DND-41 (cell line): ENCODE measurements around the gene ATG101.

Experiments used
- ATAC-seq: fragments of 200-7000 bp; cut with Tn5 transposase; 3 replicates; pipeline ENCODE4 v1.9.1; 2021; ENCODE audit warnings: low read depth; ENCODE audit not compliant: insufficient read depth
- DNase-seq: peaks from one replicate; pipeline ENCODE4 v3.0.0-alpha.2; 2020
- H2AFZ ChIP-seq: 2 replicates; pipeline ENCODE4 v1.6.0; 2012; ENCODE audit warnings: low read depth, low read length
- H3K27ac ChIP-seq: 2 replicates; pipeline ENCODE4 v1.5.1; 2012; ENCODE audit warnings: low read length, inconsistent platforms
- H3K27me3 ChIP-seq: fragments of 200-600 bp; sonication (generic); 2 replicates; pipeline ENCODE4 v1.6.0; 2012; ENCODE audit warnings: low read length, mild to moderate bottlenecking, inconsistent platforms; ENCODE audit not compliant: insufficient read depth, poor library complexity
- H3K36me3 ChIP-seq: 2 replicates; pipeline ENCODE4 v1.5.1; 2012; ENCODE audit warnings: low read length, inconsistent platforms; ENCODE audit not compliant: insufficient read depth
- H3K4me1 ChIP-seq: 2 replicates; pipeline ENCODE4 v1.5.1; 2012; ENCODE audit warnings: mild to moderate bottlenecking, low read length; ENCODE audit not compliant: insufficient read depth
- H3K4me2 ChIP-seq: 2 replicates; pipeline ENCODE4 v1.6.0; 2012; ENCODE audit warnings: mild to moderate bottlenecking, moderate library complexity, low read length, inconsistent platforms; ENCODE audit not compliant: insufficient read depth
- H3K4me3 ChIP-seq, 2 experiments: fragments of 200-600 bp in 1 of 2; shearing (Covaris generic) in 1 of 2; 2 replicates each; pipeline ENCODE4 v1.5.1; 2012 to 2016; ENCODE audit warnings: inconsistent platforms in 2 of 2, low read length in 2 of 2, mild to moderate bottlenecking in 2 of 2, low read depth in 1 of 2, moderate library complexity in 1 of 2
- H3K79me2 ChIP-seq: 2 replicates; pipeline ENCODE4 v1.6.0; 2012; ENCODE audit warnings: low read length, inconsistent platforms; ENCODE audit not compliant: insufficient read depth
- H3K9ac ChIP-seq: 2 replicates; pipeline ENCODE4 v1.6.0; 2012; ENCODE audit warnings: low read depth, mild to moderate bottlenecking, inconsistent platforms, low read length, moderate library complexity
- H3K9me3 ChIP-seq: 2 replicates; pipeline ENCODE4 v1.5.1; 2012; ENCODE audit warnings: low read length, moderate library complexity, mild to moderate bottlenecking, inconsistent platforms; ENCODE audit not compliant: insufficient read depth, severe bottlenecking
- H4K20me1 ChIP-seq: 2 replicates; pipeline ENCODE4 v1.6.0; 2012; ENCODE audit warnings: low read length; ENCODE audit not compliant: insufficient read depth
- CTCF ChIP-seq: IDR thresholded peaks from 2 replicates; pipeline ENCODE4 v1.5.1; 2012; ENCODE audit warnings: borderline replicate concordance, low read length, moderate library complexity, mild to moderate bottlenecking; ENCODE audit not compliant: poor library complexity, severe bottlenecking; ENCODE audit errors: extremely low read depth
- EZH2 ChIP-seq: IDR thresholded peaks from 3 replicates; pipeline ENCODE4 v1.6.1; 2012; ENCODE audit warnings: borderline replicate concordance, low read depth, mild to moderate bottlenecking, moderate library complexity, low read length, inconsistent platforms; ENCODE audit not compliant: severe bottlenecking

The ATG101 gene

GRCh38 chr12:52122540-52122871, 52.7 kb downstream of the ATG101 start:
- Histone ChIP-seq H3K36me3 (no peaks in the 10 kb centered on the region), H2AFZ (no peak overlapping the region), H3K9me3 (no peaks in the 10 kb centered on the region), H3K27ac (no peak overlapping the region), H3K79me2 (no peaks in the 10 kb centered on the region), H3K4me3 (no peak overlapping the region), H3K27me3 (peaks cover 3% of the 10 kb centered on the region), H3K9ac (no peak overlapping the region), H4K20me1 (no peaks in the 10 kb centered on the region), H3K4me2 (no peak overlapping the region), H3K4me1 (no peaks in the 10 kb centered on the region)
- TF ChIP-seq CTCF (no peak), EZH2 (no peak)
- no peak for ATAC-seq
- DNase-seq = no peak

- ATAC-seq (no peak), DNase-seq (no peak)
- no peaks in the 10 kb centered on the region for H3K27me3 ChIP-seq
- no peaks in the 10 kb centered on the region for H4K20me1 ChIP-seq
- H3K4me2 ChIP-seq = no peak overlapping the region
- H3K27ac ChIP-seq = no peak overlapping the region
- H3K4me3 ChIP-seq = no peak overlapping the region
- H3K79me2 ChIP-seq = no peaks in the 10 kb centered on the region
- no peaks in the 10 kb centered on the region for H3K4me1 ChIP-seq
- no peaks in the 10 kb centered on the region for H3K36me3 ChIP-seq
- no peak overlapping the region for H2AFZ ChIP-seq
- H3K9me3 ChIP-seq = no peaks in the 10 kb centered on the region
- no peak overlapping the region for H3K9ac ChIP-seq
- TF ChIP-seq CTCF = no peak
- no peak for TF ChIP-seq EZH2
Observed at GRCh38 chr12:52122904-52123303, 53.1 kb downstream of the ATG101 start.

- no peak overlapping the region for H2AFZ ChIP-seq
Observed at GRCh38 chr12:52123487-52124186, 53.9 kb downstream of the ATG101 start.

More at GRCh38 chr12:52123487-52124186, 53.9 kb downstream of the ATG101 start:
- DNase-seq = no peak
- H3K9ac ChIP-seq = no peak overlapping the region
- no peaks in the 10 kb centered on the region for H3K27me3 ChIP-seq
- no peaks in the 10 kb centered on the region for H3K9me3 ChIP-seq
- H4K20me1 ChIP-seq = no peaks in the 10 kb centered on the region
- no peak overlapping the region for H3K4me2 ChIP-seq
- no peaks in the 10 kb centered on the region for H3K36me3 ChIP-seq
- TF ChIP-seq EZH2 (no peak), CTCF (no peak)
- no peak overlapping the region for H3K27ac ChIP-seq
- no peak overlapping the region for H3K4me3 ChIP-seq
- ATAC-seq = no peak
- no peaks in the 10 kb centered on the region for H3K79me2 ChIP-seq
- no peaks in the 10 kb centered on the region for H3K4me1 ChIP-seq
